NCI-H69 (cell line): Measurements from ENCODE around the gene ADCY6.

Source experiments
- DNase-seq: peaks from one replicate; lab custom pipeline; 2025; lab: John Stamatoyannopoulos, UW

ADCY6 gene

GRCh38 chr12:48788854-48789775 is at the start of gene ADCY6:
Gene ADCY6, minus strand, starts transcription at chr12:48789089. Its CDS starts 5,655 bp downstream, at chr12:48783434.
- DNase-seq: peak; percentile 73

- no peak for DNase-seq
These were observed 49.2 kb upstream of the ADCY6 start for GRCh38 chr12:48838048-48838447.

DNA sequence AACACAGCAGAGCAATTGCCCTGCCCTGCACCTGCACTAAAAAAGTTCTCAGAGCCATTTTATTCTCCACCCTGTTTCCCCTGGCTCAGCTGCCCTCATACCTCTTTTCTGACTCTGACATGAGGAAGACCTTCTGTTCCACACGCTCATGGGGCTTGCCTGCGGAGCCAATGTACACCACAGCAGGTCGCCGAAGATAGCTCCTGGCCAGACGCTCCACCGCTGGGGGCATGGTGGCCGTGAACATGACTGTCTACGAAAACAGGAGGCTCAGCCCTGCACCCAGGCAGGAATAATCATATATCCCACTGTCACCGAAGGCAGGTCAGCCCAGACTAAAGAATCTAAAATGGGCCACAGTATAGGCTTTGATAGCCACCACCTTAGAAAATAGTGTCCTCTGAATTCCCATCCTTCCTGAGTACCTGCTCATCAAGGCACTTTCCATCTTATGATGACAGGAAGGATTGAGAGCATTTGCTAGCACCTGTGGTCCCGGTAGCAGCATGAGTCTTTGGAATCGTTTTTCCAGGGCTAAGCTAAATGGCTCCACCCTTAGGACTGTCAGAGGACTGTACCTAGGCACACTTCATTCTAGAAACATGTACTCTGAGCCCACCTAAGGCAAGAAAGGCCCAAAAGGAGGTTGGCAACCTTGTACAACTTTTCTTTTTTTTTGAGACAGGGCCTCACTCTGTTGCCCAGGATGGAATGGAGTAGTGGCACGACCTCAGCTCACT is 43.6 kb upstream of the ADCY6 start:
- DNase-seq: no peak

- no peak for DNase-seq
These were observed 42.4 kb upstream of the ADCY6 start for GRCh38 chr12:48831257-48831656.

GRCh38 chr12:48828841-48829575 is 40.1 kb upstream of the ADCY6 start:
- DNase-seq: no peak

DNA sequence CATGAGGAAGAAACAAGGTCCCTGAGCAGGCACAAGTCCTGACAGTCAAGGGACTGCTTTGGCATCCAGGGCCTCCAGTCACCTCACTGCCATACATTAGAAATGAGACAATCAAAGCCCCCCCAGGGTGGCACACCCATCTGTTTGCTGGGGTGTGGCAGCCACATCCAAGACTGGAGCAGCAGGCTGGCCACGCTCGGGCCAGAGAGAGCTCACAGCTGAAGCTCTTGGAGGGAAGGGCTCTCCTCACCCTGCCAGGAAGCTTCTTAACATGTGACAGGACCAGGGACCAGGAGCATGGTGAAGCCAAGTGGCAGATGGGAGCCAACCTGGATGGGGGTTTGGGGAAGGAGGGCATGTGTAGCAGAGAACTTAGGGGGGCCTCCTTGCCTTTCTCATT is 39.4 kb upstream of the ADCY6 start:
- peak; percentile 21 for DNase-seq

GRCh38 chr12:48827513-48828096 is 38.7 kb upstream of the ADCY6 start:
- DNase-seq: no peak

- DNase-seq: no peak
These were observed 38.1 kb upstream of the ADCY6 start for GRCh38 chr12:48827026-48827425.

DNA sequence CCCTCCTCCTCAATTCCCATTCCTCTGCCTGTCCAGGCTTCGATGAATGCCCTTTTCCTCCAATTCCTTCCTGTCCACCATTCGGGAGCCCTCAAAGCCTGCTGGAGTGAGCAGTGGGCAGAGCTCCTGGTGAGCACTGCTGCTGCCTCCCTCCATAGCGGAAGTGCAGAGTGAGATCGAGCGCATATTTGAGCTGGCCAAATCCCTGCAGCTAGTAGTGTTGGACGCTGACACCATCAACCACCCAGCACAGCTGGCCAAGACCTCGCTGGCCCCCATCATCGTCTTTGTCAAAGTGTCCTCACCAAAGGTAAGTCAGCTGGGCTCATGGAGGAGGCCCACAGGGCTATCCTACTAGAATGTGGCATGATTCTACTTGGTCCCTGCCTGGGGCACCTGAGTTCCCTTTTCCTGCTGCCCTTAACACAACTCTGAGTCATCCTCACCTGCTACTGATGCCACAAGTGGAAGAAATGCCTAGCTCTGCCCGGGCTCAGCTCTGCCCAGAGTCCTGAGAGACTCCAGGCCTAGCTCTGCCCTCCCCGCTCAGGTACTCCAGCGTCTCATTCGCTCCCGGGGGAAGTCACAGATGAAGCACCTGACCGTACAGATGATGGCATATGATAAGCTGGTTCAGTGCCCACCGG is 37.4 kb upstream of the ADCY6 start:
- DNase-seq: no peak

DNA sequence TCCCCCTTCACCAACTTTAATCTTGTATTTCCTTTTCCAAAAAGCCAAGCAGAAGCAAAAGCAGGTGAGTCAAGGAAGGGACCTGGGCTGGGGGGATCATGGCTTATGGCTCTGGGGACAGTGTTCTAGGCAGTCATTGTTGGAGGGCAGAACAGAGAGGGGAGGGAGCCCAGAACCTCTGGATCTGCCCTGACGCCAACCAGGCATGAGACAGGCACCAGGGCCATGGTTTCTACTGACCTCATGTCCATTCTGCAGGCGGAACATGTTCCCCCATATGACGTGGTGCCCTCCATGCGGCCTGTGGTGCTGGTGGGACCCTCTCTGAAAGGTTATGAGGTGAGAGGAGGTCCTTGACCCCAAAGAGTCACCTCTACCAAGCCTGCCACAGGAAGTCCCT is 36.0 kb upstream of the ADCY6 start:
- no peak for DNase-seq

DNA sequence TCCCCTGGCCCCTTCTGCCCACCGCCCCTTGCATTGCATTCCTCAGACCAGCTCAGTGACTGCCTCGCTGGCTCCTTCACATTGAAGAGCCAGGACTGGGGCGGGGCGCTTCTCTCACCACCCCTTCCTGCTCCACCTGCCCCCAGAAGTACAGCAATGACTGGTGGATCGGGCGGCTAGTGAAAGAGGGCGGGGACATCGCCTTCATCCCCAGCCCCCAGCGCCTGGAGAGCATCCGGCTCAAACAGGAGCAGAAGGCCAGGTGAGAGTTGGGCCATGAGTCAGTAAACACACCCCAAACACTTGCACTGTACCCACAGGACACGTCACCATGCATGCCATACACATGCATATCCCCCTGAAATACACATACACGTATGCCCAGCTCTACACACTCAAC is 35.2 kb upstream of the ADCY6 start:
- no peak for DNase-seq

- no peak for DNase-seq
These were observed 34.4 kb upstream of the ADCY6 start for GRCh38 chr12:48823281-48823680.

GRCh38 chr12:48822711-48823110 is 33.8 kb upstream of the ADCY6 start:
- no peak for DNase-seq

- no peak for DNase-seq
These were observed 33.2 kb upstream of the ADCY6 start for GRCh38 chr12:48822139-48822538.

DNA sequence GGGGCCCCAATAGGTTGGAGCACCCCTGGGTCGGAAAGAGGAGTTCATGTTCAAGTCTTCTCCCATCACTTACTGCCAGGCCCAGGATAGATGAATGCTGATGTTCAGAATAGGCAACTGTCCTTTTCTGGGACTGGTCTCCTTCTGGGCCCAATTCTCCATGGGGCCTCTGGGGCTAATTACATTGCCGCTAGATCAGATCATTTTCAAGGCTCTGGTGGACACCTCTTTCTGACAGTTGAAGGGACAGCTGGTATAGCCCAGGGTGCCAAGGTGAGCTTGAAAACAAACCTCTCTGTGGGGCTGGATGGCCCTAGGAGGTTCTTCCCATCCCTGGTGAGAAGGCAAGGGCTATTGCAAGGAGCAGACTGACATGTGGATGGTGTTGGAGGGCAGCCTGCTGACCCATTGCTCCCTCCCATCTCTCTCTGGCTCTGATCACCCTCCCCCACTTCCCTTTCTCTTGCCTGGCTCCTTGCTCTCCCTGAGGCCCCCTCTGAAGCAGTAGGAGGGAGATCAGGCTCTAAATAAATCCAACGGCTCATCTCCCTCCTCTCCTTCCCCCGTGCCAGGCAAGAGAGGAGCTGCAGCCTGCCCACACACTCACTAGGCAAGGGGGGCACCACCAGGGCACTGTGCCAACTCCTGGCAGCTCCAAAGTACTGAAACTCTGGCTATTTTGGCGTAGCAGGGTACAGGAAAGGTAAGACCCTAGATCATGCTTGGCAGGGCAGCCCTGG is 31.3 kb upstream of the ADCY6 start:
- DNase-seq: peak; percentile 41

GRCh38 chr12:48818831-48819590 is 30.1 kb upstream of the ADCY6 start:
- DNase-seq: peak; percentile 69

DNA sequence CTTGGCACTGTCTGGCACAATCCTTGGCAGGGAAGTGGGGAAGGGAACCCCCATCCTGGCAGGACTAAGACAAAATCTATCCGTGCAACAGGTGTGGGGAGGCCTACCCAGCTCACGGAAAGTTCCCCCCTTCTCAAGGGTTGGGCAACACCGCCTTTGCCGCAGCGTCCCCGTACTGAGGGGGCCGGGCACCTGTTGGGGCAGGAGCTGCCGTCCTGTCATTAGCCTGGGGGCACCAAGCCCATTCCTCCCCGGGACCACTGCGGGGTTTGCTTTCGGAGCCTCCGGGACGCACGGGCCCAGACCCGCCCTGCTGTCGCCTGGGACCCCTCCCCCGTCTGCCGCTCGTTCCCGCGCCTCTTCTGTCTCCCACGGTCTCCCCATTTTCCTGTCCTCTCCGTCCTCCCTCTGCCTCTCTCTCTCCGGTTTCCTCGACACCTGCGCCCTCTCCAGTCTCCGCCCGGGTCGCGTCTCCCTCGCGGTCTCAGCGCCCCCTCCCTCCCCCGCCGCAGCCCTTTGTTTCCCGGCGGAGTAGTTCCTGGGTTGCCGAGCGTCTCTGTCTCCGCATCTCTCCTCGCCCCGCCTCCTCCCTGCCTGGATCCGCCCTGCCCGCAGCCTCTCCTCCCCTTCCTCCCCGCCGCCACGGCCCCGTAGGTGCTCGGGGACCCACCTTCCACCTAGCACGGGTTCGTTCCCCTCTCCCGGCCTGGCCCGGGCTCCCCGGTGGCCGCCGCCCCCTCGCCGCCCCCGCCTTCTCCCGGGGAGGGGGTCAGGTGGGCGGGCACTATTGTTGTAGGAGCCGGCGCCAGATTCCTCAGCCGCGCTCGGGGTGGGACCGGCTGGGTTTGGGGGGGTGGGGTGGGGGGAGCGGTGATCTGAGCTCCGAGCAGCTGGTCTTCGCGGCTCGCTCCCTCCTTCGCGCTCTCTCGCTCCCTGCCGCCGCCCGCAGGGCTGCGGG is 29.3 kb upstream of the ADCY6 start, which contains the start of gene CACNB3:
Gene CACNB3, plus strand, starts transcription at position 624 of the 958 bp plus-strand sequence. CDS start 434 bp downstream, outside the sequence.
- DNase-seq: peak; percentile 92

GRCh38 chr12:48816143-48816854 is 27.4 kb upstream of the ADCY6 start:
- DNase-seq: peak; percentile 47
